SW480 (cell line): ENCODE data around the gene PCDHGA8.

Experiments used
- DNase-seq: peaks from one replicate; pipeline ENCODE4 v3.0.0-alpha.2; 2016; ENCODE audit warnings: low spot score

The PCDHGA8 gene

DNA sequence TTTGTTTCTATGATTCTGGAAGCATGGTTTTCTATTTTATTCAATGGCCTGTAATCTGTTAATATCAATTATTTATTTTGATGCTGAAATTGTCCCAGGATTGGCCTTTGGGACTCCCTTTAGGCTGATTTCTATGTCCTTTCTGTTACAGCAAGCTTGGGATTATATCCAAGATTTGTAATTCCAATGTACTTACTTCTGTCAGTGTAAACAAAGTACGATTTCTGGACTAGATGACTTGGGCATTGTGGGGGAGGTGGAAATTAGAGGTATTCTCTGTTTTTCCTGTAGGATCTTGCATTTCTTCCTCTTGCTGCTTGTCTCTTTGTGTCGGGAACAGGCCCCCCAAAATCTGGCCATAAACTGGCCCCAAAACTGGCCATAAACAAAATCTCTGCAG is 41.6 kb downstream of the PCDHGA8 start:
- no peak for DNase-seq

DNA sequence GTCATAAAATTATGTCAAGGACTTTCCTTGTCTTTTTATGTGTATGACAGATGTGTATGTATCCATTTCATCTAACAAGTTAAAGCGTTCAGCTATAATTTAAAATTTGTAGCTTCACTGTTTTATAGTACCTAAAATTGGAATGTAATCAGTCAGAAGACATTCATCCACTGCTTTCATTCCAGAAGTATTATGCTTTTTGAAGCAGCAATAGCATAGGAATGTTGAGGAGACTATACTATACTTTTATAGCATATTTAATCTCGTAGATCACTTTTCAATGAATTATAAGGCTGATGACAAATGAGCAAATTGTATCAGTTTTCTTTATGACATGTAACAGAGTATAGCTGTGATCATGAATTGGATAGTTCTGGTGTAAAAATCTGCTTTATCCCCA is 44.8 kb downstream of the PCDHGA8 start:
- no peak for DNase-seq

DNA sequence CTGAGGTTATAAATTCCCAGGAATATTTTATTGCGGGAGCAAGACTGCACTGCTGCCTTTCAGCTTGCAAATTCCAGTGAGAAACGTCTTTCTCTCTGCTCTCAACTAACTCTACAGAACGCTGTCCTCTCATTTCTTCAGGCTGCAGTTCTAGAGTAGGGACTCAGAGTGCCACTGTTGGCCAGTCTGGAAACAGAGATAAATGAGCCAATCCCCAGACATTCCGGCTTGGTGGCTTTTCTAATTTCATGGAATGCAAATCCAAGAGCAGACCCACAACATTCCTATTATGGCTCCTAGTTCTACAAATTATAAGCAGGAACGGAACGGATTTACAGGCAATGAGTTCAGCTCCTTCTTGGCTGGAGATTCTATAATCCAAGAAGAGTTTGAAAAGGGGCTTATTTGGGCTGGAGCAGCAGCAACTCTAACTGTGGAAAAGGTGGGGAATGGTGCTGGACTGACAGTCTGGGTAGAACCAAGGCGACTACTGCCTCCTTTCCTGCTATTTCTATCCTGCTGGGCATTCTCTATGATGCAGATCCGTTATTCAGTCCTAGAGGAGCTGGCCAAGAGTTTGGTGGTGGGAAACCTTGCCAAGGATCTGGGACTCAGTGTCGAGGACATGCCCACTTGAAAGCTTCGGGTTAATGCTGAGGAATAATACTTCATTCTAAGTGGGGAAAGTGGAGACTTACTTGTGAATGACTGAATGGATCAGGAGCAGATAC is 47.1 kb downstream of the PCDHGA8 start:
- DNase-seq, result peak; percentile 27

DNA sequence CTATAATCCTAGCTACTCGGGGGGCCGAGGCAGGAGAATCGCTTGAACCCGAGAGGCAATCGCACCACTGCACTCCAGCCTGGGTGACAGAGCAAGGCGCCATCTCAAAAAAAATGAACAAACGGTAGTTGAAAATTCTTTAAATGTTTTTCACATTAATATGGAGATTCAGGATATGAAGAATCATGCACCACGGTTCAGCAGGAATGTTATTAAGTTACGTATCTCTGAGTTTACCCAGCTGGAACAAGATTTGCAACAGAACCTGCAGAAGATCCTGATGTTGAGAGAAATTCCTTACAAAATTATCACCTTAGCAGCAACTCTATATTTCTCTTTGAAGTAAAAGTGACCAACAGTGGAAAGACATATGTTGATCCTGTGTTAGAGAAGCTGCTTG is 47.9 kb downstream of the PCDHGA8 start:
- no peak for DNase-seq

DNA sequence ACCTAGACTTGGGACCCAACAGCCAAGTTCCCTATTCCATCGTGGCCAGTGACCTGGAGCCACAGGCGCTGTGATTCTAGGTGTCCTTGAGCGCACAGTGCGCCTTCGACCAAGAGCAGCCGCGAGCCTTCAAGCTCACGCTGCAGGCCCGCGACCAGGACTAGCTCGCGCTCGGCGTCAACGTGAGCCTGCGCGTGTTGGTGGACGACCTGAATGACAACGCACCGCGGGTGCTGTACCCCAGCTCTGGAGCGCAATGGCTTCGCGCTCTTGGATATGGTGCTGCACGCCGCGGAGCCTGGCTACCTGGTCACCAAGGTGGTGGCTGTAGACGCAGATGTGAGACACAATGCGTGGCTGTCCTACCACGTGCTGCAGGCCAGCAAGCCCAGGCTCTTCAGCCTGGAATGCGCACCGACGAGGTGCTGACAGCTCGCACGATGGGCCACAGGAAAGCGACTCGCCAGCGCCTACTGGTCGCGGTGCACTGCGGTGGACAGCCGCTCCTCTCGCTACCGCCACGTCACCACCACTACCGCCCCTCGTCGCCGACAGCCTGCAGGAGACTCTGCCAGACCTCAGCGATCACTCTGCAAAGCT is 49.2 kb downstream of the PCDHGA8 start:
- no peak for DNase-seq
